Measurements from ENCODE around the gene KLF2. TPM values are rescaled to one million over a fixed set of nuclear protein-coding genes. Genes with fewer than 3 reads are reported as not detected.
"Not testable (repeated sequence)": the region's sequence is repeated elsewhere in the genome, so short reads cannot be mapped to it uniquely, and the experiment has no call there.

The KLF2 gene
- polyA plus RNA-seq, 1 donor from 2014 or later, result 199 TPM

DNA sequence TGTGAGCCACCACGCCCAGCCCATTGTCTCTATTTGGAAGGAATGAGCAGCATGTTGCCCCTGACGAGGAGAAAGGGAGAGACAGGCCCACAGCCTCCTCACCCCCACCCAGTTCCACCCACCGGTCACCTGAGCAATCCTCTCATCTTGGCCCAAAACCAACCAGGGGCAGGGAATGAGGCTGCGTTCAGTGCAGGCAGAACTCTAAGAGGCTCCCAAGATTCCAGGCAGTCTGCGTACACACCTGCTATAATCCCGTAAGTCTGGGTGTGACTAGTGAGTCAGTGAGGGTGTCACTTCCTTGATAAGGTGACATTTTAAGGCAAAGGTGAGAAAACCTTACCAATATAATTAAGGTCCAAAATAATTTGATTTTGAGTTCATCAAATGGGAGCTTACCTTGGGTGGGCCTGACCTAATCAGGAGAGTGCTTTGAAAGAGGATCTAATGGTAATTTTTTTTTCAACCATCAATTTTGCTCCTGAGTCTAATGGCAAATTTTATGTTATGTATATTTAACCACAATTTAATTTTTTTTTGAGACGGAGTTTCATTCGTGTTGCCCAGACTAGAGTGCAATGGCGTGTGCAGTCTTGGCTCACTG is 26.9 kb upstream of the KLF2 start:
- H3K27ac Mint-ChIP-seq, result no peak overlapping the region
- H3K36me3 Mint-ChIP-seq, result peaks cover 3% of the 10 kb centered on the region
- H3K4me3 Mint-ChIP-seq, result no peak overlapping the region
- no peaks in the 10 kb centered on the region for H3K9me3 Mint-ChIP-seq
- H3K4me1 Mint-ChIP-seq, result peaks cover 7 to 11% (median 9%) of the 10 kb centered on the region in 3 donors
- H3K27me3 Mint-ChIP-seq, result peaks cover 2% of the 10 kb centered on the region

DNA sequence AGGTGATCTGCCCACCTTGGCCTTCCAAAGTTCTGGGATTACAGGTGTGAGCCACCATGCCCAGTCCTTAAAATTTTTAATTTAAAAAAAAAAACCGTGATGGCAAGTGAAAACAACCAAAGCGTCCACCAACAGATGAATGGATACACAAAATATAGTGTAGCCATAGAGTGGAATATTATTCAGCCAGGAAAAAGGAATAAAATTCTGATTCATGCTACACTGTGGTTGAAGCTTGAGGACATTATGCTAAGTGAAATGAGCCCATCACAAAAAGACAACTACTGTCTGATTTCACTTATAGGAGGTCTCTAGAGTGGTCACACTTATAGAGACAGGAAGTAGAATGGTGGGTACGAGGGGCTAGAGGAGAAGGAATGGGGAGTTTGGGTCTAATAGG is 26.3 kb upstream of the KLF2 start:
- Mint-ChIP-seq H3K27me3 (peaks cover 2% of the 10 kb centered on the region), H3K4me1 (peaks cover 7 to 13% (median 9%) of the 10 kb centered on the region in 3 donors), H3K27ac (no peak overlapping the region), H3K4me3 (peak overlapping the region in 1 of 4 donors; percentile 70), H3K36me3 (peaks cover 3% of the 10 kb centered on the region), H3K9me3 (no peaks in the 10 kb centered on the region)

DNA sequence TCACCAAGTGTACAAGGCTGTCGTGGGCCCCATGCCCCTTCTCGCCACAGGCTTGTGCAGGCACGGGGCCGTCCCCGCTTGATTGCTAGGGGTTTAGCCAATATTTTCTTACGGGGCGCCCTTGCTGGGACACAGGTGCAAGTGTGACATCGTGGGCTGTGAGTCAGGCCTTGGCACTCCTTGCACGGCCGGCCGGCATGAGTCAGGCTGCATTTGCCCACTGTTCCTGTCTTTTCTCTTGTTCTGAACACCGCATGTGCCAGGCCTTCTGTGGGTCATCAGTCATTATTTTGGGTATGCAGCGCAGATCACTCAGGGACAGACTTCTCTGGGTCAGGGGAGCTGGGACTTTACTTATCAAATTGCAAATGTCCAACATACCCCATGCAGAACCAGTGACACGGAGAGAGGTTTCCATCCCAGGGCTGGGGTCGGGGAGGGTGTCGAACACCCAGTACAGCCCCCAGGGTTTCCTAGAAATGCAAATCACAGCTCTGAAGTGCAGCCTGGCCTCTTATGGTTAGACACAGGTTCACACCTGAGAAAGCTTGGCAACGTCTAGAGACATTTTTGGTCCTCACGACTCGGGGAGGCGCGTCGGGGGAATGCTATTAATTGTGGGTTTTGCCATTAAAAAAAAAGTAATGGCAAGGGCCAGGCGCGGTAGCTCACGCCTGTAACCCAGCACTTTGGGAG is 22.5 kb upstream of the KLF2 start:
- H3K36me3 Mint-ChIP-seq, result no peaks in the 10 kb centered on the region
- no peaks in the 10 kb centered on the region for H3K9me3 Mint-ChIP-seq
- H3K4me3 Mint-ChIP-seq, result peak overlapping the region; percentile 21 to 90 (median 75)
- H3K4me1 Mint-ChIP-seq, result peaks cover 13 to 15% (median 13%) of the 10 kb centered on the region in 3 donors
- peaks cover 2% of the 10 kb centered on the region for H3K27me3 Mint-ChIP-seq
- H3K27ac Mint-ChIP-seq, result peak overlapping the region; percentile 37 to 93 (median 92)

DNA sequence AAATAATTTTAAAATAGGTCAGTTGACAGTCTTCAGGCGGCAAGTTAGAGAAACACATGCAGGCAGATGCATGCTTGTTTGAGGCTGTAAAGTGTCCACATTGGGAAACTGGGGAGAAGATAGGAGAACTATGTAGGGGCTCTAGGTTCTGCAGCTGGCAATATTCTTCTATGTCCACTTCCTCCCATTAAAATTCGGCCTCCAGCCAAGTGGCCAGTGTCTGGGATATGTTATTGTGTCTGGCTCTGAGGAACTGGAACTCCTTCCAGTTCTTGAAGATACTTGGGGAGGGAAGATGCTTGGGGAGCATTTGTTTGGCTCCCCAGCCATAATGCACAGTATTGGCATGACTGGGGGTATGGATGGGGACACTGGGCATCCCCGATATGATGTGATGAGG is 20.9 kb upstream of the KLF2 start:
- Mint-ChIP-seq H3K27ac (no peak overlapping the region), H3K36me3 (no peaks in the 10 kb centered on the region), H3K4me3 (no peak overlapping the region), H3K4me1 (peaks cover 13 to 15% (median 14%) of the 10 kb centered on the region in 3 donors), H3K27me3 (peaks cover 2% of the 10 kb centered on the region), H3K9me3 (no peaks in the 10 kb centered on the region)

DNA sequence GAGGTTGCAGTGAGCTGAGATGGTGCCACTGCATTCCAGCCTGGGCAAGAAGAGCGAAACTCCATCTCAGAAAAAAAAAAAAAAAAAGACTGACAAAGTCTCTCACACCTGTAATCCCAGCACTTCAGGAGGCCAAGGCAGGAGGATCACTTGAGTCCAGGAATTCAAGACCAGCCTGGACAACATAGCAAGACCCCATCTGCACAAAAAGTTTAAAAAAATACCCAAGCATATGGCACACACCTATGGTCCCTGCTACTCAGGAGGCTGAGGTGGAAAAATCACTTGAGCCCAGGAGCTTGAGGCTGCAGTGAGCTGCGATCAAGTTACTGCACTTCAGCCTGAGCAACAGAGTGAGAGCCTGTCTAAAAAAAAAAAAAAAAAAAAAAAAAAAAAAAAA is 20.1 kb upstream of the KLF2 start:
- H3K9me3 Mint-ChIP-seq, H3K36me3 Mint-ChIP-seq, H3K27me3 Mint-ChIP-seq, H3K4me3 Mint-ChIP-seq: not testable (repeated sequence)
- Mint-ChIP-seq H3K4me1 (peaks cover 13 to 15% (median 14%) of the 10 kb centered on the region in 3 donors), H3K27ac (peak overlapping the region in 1 of 3 donors; percentile 53)

DNA sequence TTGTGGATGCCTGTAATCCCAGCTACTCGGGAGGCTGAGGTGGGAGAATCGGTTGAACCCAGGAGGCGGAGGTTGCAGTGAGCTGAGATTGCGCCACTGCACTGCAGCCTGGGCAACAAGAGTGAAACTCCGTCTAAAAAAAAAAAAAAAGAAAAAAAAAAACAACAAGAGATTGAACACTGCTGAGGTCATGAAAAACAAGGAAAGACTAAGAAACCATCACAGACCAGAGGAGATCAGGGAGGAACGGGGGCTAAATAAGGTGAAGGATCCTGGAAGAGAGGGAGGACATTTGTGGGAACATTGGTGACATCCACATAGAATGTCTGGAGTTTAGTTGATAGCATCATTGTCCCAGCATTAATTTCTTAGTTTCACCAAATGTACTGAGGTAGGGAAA is 19.6 kb upstream of the KLF2 start:
- H3K36me3 Mint-ChIP-seq, H3K9me3 Mint-ChIP-seq, H3K27me3 Mint-ChIP-seq, H3K4me3 Mint-ChIP-seq: not testable (repeated sequence)
- Mint-ChIP-seq H3K4me1 (peaks cover 13 to 16% (median 15%) of the 10 kb centered on the region in 3 donors), H3K27ac (peak overlapping the region in 1 of 3 donors; percentile 43)

DNA sequence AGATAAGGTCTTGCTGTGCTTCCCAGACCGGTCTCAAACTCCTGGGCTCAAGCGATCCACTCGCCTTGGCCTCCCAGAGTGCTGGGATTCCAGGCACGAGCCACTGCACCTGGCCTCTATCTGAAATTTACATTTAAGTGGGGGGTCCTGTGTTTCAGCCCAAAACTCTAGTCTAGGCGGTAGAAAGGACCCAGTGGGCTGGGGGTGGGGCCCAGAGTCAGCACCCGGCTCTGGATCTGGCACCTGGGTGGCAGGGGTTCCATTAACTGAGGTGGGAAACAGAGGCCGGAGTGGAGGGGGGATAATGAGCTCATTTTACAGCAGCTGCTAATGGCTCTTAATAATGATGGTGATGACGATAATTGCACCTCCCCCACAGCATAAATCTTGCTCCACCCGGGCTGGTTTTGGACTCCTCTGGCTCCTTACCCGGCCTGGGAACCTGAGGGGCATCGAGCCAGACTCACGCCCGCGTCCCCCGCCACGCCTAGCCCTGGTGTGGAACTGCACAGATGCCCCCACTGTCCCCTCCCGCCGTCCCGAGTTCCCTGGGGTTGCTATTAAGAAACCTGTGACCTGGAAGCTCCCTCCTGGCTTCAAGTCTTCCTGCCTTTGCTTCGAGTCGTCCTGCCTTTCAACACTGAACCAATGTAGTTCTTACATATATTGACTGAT is 17.8 kb upstream of the KLF2 start:
- Mint-ChIP-seq H3K4me1 (peaks cover 11 to 15% (median 14%) of the 10 kb centered on the region in 3 donors), H3K4me3 (no peak overlapping the region), H3K27ac (no peak overlapping the region), H3K27me3 (peaks cover 2% of the 10 kb centered on the region), H3K9me3 (no peaks in the 10 kb centered on the region), H3K36me3 (peaks cover 2% of the 10 kb centered on the region)

DNA sequence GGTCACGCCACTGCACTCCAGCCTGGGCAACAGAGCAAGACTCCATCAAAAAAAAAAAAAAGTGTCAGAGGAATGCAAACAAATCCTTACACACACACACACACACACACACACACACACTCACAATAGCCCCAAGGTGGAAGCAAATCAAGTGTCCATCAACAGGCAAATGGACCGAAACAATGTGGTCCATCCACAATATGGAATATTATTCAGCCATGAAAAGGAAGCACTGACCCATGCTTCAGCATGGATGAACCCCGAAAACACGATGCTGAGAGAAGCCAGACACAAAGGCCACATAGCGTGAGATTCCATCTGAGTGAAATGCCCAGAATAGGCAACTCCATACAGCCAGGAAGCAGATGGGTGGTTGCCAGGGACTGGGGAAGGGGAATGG is 16.5 kb upstream of the KLF2 start:
- Mint-ChIP-seq H3K27me3 (no peaks in the 10 kb centered on the region), H3K27ac (no peak overlapping the region), H3K36me3 (peaks cover 4% of the 10 kb centered on the region), H3K4me3 (no peak overlapping the region), H3K9me3 (no peaks in the 10 kb centered on the region), H3K4me1 (peaks cover 4 to 9% (median 5%) of the 10 kb centered on the region in 3 donors)

DNA sequence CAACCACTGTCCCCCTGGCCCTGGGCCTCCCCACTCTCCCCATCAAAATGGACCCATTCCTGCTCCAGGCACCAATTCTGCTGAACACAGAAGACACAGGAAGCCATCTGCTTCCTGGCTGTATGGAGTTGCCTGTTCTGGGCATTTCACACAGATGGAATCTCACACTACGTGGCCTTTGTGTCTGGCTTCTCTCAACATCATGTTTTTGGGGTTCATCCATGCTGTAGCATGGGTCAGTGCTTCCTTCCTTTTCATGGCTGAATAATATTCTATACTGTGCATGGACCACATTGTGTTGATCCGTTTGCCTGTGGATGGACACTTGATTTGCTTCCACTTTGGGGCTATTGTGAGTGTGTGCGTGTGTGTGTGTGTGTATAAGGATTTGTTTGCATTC is 15.0 kb upstream of the KLF2 start:
- Mint-ChIP-seq H3K36me3 (peaks cover 4% of the 10 kb centered on the region), H3K27ac (no peak overlapping the region), H3K9me3 (no peaks in the 10 kb centered on the region), H3K4me1 (peaks cover 0 to 5% (median 2%) of the 10 kb centered on the region in 3 donors), H3K4me3 (peak overlapping the region in 1 of 4 donors; percentile 13), H3K27me3 (no peaks in the 10 kb centered on the region)

DNA sequence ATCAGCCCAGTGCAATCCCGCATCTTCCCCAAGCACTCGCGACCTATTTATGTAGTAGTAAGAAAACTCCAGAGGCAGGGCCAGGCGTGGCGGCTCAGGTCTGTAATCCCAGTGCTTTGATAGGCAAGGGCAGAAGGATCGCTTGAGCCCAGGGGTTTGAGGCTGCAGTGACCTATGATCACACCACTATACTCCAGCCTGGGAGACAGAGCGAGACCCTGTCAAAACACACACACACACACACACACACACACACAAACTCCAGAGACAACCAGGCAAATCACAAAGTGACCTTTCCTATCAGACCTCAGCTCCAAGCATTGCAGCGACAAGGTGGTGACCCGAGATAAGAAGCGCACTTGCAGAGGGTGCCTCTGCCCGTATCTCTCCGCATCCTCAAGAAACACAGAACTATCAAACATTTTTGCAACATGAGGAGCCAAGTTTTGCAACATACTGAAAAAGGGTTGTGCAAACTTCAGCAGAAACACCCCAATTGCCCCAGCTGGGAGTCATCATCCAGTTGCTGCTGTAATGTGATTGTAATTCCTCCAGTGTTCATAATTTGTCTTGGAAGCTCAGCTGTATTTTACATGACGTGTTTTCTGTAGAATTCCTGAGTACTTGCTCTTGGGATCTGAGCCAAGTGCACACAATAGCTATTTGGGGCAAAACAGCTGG is 8.7 kb upstream of the KLF2 start:
- Mint-ChIP-seq H3K4me3 (peak overlapping the region in 3 of 4 donors; percentile 35 to 84 (median 51)), H3K36me3 (peaks cover 10% of the 10 kb centered on the region), H3K27ac (peak overlapping the region; percentile 64 to 81 (median 75)), H3K27me3 (no peaks in the 10 kb centered on the region), H3K4me1 (peaks cover 13 to 19% (median 17%) of the 10 kb centered on the region in 3 donors), H3K9me3 (peaks cover 2 to 10% (median 3%) of the 10 kb centered on the region in 3 donors)

DNA sequence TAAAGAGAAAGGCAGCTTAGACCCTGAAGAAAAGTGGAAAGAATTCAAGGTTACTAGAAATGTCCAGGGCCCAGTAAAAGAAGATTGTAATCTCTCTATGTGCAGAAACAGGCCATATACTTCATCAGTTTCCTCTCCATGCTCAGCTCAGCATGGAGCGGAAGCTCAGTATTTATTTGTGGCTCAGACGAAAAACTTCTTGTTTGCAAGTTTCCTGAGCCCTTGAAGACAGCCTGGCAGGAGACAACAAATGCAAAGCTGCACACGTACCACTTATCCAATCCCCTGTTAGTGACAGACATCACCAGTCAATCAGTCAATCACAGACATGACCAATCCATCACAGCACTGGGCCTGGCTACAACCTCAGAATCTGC is 8.1 kb upstream of the KLF2 start:
- Mint-ChIP-seq H3K9me3 (peaks cover 2 to 10% (median 3%) of the 10 kb centered on the region in 3 donors), H3K4me1 (peaks cover 14 to 22% (median 20%) of the 10 kb centered on the region in 3 donors), H3K27ac (peak overlapping the region; percentile 18 to 81 (median 75)), H3K27me3 (no peaks in the 10 kb centered on the region), H3K4me3 (peak overlapping the region in 3 of 4 donors; percentile 35 to 84 (median 51)), H3K36me3 (peaks cover 10% of the 10 kb centered on the region)

DNA sequence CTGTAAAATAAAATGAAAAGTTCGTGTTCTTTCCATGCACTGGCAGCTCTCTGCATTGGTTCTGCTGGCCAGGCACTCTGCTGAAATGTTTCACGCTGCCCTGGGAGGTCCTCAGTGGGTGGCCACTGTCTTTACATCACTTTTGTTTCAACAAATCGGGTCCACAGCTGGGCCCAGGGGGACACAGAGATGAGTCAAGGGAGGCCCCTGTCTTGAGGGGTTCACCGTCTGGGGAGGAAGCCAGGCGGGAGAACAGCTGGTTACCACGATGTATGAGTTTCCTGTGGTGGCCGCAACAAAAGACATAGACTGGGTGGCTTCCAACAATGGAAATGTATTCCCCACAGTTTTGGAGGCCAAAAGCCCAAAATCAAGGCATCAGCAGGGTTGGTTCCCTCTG is 5.1 kb upstream of the KLF2 start:
- Mint-ChIP-seq H3K4me1 (peaks cover 35 to 44% (median 37%) of the 10 kb centered on the region in 3 donors), H3K27ac (peak overlapping the region in 1 of 3 donors; percentile 94), H3K27me3 (no peaks in the 10 kb centered on the region), H3K36me3 (peaks cover 9% of the 10 kb centered on the region), H3K4me3 (peak overlapping the region in 3 of 4 donors; percentile 12 to 80 (median 78)), H3K9me3 (peaks cover 2 to 10% (median 3%) of the 10 kb centered on the region in 3 donors)

DNA sequence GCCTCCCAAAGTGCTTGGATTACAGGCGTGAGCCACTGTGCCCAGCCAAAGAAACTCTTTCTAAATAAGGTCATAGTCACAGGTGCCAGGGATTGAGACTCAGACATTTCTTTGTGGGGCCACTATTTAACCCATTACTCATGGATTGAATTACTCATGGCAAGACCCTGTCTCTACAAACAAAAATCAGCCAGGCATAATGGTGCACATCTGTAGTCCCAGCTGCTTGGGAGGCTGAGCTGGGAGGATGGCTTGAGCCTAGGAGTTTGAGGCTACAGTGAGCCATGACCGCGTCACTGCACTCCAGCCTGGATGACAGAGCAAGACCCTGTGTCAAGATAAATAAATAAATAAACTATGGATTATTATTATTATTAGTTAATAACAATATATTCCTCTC is 3.6 kb upstream of the KLF2 start:
- Mint-ChIP-seq H3K36me3 (peaks cover 11% of the 10 kb centered on the region), H3K27me3 (no peaks in the 10 kb centered on the region), H3K4me1 (peaks cover 33 to 41% (median 35%) of the 10 kb centered on the region in 3 donors), H3K27ac (peak overlapping the region in 2 of 3 donors; percentile 100), H3K4me3 (peak overlapping the region in 1 of 4 donors; percentile 96), H3K9me3 (peaks cover 2 to 8% (median 3%) of the 10 kb centered on the region in 3 donors)

DNA sequence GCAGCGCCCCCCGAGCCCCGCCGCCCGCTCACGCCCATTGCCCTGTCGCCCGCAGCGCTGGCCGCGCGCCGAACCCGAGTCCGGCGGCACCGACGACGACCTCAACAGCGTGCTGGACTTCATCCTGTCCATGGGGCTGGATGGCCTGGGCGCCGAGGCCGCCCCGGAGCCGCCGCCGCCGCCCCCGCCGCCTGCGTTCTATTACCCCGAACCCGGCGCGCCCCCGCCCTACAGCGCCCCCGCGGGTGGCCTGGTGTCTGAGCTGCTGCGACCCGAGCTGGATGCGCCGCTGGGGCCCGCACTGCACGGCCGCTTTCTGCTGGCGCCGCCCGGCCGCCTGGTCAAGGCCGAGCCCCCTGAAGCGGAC is 518 bp downstream of the KLF2 start:
- Mint-ChIP-seq H3K4me1 (peaks cover 36 to 47% (median 38%) of the 10 kb centered on the region in 3 donors), H3K27me3 (no peaks in the 10 kb centered on the region), H3K27ac (peak overlapping the region; percentile 80 to 100 (median 100)), H3K9me3 (peaks cover 0 to 2% (median 0%) of the 10 kb centered on the region in 3 donors), H3K4me3 (peak overlapping the region; percentile 77 to 96 (median 84)), H3K36me3 (peaks cover 25% of the 10 kb centered on the region)

All from IgD-negative memory B cell (primary cell).